PFSK-1 (cell line): ENCODE results near the gene RABEPK.

Source experiments
- FOXP2 ChIP-seq: optimal IDR thresholded peaks from 2 replicates; pipeline ENCODE3; 2011; ENCODE audit warnings: borderline replicate concordance, control low read depth, inconsistent platforms; ENCODE audit not compliant: insufficient read depth; ENCODE audit errors: extremely low read length, extremely low read depth
- POLR2AphosphoS5 ChIP-seq: IDR thresholded peaks from 2 replicates; pipeline ENCODE4 v1.6.1; 2012; ENCODE audit warnings: low read depth, mild to moderate bottlenecking, control low read depth, low read length, moderate library complexity
- SIN3A ChIP-seq: IDR thresholded peaks from 2 replicates; pipeline ENCODE4 v1.6.1; 2012; ENCODE audit warnings: mild to moderate bottlenecking, low read length, moderate library complexity, borderline replicate concordance; ENCODE audit not compliant: insufficient read depth
- TAF1 ChIP-seq: IDR thresholded peaks from 2 replicates; pipeline ENCODE4 v1.6.1; 2012; ENCODE audit warnings: low read length, control low read depth, borderline replicate concordance; ENCODE audit not compliant: insufficient read depth
- TF ChIP-seq, protein P1 (sequence below), 2 experiments: IDR thresholded peaks; 2 replicates each; pipeline versions ENCODE4 v1.6.1 to v1.8.0; 2011 to 2012; ENCODE audit warnings: low read depth in 2 of 2, low read length in 2 of 2, control low read depth in 1 of 2, inconsistent platforms in 1 of 2, mild to moderate bottlenecking in 1 of 2, moderate library complexity in 1 of 2; ENCODE audit not compliant: insufficient read depth in 1 of 2

Gene RABEPK

GRCh38 chr9:125176636-125177035, 23.7 kb upstream of the RABEPK start:
- TF ChIP-seq, protein P1, sequence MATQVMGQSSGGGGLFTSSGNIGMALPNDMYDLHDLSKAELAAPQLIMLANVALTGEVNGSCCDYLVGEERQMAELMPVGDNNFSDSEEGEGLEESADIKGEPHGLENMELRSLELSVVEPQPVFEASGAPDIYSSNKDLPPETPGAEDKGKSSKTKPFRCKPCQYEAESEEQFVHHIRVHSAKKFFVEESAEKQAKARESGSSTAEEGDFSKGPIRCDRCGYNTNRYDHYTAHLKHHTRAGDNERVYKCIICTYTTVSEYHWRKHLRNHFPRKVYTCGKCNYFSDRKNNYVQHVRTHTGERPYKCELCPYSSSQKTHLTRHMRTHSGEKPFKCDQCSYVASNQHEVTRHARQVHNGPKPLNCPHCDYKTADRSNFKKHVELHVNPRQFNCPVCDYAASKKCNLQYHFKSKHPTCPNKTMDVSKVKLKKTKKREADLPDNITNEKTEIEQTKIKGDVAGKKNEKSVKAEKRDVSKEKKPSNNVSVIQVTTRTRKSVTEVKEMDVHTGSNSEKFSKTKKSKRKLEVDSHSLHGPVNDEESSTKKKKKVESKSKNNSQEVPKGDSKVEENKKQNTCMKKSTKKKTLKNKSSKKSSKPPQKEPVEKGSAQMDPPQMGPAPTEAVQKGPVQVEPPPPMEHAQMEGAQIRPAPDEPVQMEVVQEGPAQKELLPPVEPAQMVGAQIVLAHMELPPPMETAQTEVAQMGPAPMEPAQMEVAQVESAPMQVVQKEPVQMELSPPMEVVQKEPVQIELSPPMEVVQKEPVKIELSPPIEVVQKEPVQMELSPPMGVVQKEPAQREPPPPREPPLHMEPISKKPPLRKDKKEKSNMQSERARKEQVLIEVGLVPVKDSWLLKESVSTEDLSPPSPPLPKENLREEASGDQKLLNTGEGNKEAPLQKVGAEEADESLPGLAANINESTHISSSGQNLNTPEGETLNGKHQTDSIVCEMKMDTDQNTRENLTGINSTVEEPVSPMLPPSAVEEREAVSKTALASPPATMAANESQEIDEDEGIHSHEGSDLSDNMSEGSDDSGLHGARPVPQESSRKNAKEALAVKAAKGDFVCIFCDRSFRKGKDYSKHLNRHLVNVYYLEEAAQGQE (IDR thresholded peaks at IDR 0.05; ENCODE audit: insufficient read depth in 1 of 2, low read depth in 2 of 2, low read length in 2 of 2), result no peak
- TF ChIP-seq SIN3A (no peak), TAF1 (no peak), POLR2AphosphoS5 (no peak), FOXP2 (no peak)

GRCh38 chr9:125177888-125178287, 22.5 kb upstream of the RABEPK start:
- TF ChIP-seq FOXP2 (no peak), POLR2AphosphoS5 (no peak), SIN3A (no peak), TAF1 (no peak)
- TF ChIP-seq, protein P1 (IDR thresholded peaks at IDR 0.05; ENCODE audit: insufficient read depth in 1 of 2, low read depth in 2 of 2, low read length in 2 of 2), result no peak

DNA sequence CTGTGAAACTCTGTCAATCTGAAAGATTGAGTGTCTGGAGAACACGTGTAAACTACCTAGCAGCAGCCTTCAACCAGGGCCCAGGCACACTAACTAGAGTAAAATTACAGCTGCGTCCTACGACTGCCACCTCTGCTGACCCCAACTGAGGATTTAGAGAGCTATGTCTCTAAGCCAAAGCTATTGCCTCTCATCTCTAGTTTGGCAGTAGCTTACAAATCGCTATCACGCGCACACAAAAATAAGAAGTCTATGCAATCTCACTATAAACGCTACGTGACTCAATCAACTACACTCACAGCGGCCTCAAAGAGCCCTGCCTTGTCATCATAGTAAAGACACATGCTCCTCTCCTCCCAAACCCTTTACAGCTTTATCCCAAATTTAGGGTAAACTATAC, 19.5 kb upstream of the RABEPK start:
- TF ChIP-seq FOXP2 (no peak), POLR2AphosphoS5 (no peak), TAF1 (no peak), SIN3A (no peak)
- TF ChIP-seq, protein P1 (IDR thresholded peaks at IDR 0.05; ENCODE audit: insufficient read depth in 1 of 2, low read depth in 2 of 2, low read length in 2 of 2), result no peak

GRCh38 chr9:125183054-125183453, 17.3 kb upstream of the RABEPK start:
- TF ChIP-seq FOXP2 (no peak), SIN3A (no peak), POLR2AphosphoS5 (no peak), TAF1 (no peak)
- TF ChIP-seq, protein P1 (IDR thresholded peaks at IDR 0.05; ENCODE audit: insufficient read depth in 1 of 2, low read depth in 2 of 2, low read length in 2 of 2), result no peak

DNA sequence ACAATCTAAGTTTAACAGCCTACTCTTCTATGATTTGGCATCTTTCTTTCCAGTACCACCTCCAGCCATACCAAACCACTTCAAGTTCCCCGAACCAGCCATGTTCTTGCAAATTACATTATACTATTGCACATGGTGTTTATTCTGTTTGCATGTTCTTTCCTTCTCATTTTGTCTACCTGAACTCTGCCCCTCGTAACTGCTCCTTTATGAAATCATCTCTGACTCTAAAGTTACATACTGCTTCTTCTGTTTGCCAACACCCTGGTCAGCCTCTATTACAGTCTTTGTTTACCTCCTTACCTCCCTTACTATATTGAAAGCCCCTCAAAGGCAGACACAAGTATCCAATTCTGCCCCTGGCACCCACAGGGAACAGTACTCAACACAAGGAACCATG, 16.8 kb upstream of the RABEPK start:
- TF ChIP-seq SIN3A, result no peak
- TF ChIP-seq, protein P1 (IDR thresholded peaks at IDR 0.05; ENCODE audit: insufficient read depth in 1 of 2, low read depth in 2 of 2, low read length in 2 of 2), result no peak
- no peak for TF ChIP-seq FOXP2
- TF ChIP-seq POLR2AphosphoS5, result no peak
- no peak for TF ChIP-seq TAF1
